GM06990 (cell line): ENCODE data around the gene NPEPPS.
"Not testable (repeated sequence)": the region's sequence is repeated elsewhere in the genome, so short reads cannot be mapped to it uniquely, and the experiment has no call there.

Source experiments
- DNase-seq: peaks from one replicate; pipeline ENCODE4 v3.0.0-alpha.2; 2011; ENCODE audit not compliant: insufficient read length; ENCODE audit errors: extremely low read depth
- H3K27me3 ChIP-seq: replicated peaks from 2 replicates; pipeline ENCODE4 v1.6.0; 2011; ENCODE audit warnings: low read length; ENCODE audit not compliant: control insufficient read depth, insufficient read depth
- H3K36me3 ChIP-seq: 2 replicates; pipeline ENCODE4 v1.5.1; 2011; ENCODE audit warnings: low read length; ENCODE audit not compliant: control insufficient read depth, insufficient read depth
- H3K4me3 ChIP-seq: replicated peaks from 2 replicates; pipeline ENCODE4 v1.5.1; 2011; ENCODE audit warnings: low read depth, mild to moderate bottlenecking, control low read depth, low read length

Gene NPEPPS

DNA sequence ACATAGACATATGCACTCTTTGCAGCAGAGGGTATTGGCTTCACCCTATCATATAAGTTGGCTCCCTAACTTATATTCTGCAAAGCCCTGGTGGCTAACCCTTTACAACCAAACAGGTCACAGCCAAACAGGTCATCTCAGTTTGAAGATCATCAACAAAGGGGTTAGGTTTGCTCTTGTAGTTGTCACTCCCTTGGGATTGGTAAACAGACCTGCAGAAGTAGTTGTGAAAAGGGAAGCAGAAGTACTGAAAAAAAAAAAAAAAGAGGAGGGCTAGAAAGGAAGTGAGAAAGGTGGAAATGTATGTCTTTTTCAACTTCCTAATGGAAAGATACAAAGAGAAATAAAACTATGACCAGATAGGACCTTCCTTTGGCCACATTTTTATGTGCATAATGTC lies 8.6 kb upstream of the NPEPPS start:
- H3K4me3 ChIP-seq, H3K36me3 ChIP-seq, DNase-seq, H3K27me3 ChIP-seq: not testable (repeated sequence)

DNA sequence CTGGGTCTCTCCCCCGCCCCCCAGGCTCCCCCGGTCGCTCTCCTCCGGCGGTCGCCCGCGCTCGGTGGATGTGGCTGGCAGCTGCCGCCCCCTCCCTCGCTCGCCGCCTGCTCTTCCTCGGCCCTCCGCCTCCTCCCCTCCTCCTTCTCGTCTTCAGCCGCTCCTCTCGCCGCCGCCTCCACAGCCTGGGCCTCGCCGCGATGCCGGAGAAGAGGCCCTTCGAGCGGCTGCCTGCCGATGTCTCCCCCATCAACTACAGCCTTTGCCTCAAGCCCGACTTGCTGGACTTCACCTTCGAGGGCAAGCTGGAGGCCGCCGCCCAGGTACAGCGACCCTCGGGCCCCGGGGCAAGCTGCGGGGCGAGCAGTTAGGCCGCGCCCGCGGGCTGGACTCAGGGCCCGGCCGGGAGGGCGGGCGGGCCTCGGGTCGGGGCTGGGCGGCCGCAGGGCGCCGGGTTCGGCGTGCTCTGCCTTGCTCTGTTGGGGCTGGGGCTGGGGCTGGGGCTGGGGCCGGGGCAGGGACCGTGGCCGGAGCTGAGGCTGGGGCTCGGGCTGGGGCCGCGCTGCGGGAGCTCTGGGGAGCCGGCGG lies 419 bp downstream of the NPEPPS start:
- peak overlapping the region; percentile 76 for H3K4me3 ChIP-seq
- DNase-seq, result peak; percentile 32
- H3K27me3 ChIP-seq, H3K36me3 ChIP-seq: not testable (repeated sequence)

DNA sequence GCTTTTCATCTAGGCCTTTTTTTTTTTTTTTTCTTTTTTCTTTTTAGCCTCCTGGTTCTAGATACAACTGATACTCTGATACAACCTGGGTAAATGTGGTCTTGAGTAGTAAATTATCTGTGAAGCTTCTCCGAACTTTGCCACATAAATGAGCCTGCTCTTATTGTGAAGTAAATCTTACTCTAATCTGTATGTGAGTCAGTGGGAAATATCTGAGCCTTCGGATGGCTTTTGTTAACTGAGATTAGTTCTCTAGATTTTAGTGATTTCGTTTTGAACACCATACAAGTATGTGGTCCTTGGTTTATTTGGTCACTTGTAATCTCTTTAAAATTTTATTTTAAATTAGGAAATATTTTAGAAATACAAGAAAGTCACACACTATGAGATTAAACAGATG lies 8.2 kb downstream of the NPEPPS start:
- not testable (repeated sequence) for H3K4me3 ChIP-seq, H3K27me3 ChIP-seq, DNase-seq, H3K36me3 ChIP-seq

DNA sequence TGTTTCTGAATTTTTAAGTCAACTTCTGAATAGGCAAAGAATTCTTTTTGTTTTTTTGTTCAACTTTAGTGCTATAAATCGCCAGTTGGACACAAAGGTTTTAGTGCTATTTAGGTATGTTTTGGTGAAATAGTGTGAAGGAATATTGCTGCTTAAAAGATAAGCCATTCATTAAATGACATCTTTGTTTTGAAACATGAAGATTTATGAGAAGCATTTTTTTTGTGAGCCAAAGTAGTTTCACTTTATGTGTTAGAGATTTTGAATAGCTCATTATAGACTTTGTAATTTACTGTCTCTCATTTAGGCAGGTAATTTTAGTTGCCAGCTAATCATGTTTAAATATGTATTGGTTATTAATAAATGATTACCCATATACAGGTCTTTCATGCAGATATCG lies 10.8 kb downstream of the NPEPPS start:
- not testable (repeated sequence) for DNase-seq, H3K4me3 ChIP-seq, H3K36me3 ChIP-seq, H3K27me3 ChIP-seq

DNA sequence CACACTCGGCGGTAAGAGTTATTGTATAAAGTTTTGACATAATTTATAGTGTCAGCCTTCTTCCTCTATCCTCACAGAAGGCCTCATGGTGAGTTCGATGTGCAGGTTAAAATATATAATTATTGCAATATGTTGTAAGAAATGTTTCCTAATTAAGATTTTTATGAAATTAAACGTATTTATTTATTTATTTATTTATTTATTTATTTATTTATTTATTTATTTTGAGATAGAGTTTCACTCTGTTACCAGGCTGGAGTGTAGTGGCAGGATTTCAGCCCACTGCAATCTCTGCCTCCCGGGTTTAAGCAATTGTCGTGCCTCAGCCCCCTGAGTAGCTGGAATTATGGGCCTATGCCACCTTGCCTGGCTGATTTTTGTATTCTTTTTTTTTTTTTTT lies 13.4 kb downstream of the NPEPPS start:
- not testable (repeated sequence) for DNase-seq, H3K36me3 ChIP-seq, H3K27me3 ChIP-seq, H3K4me3 ChIP-seq

DNA sequence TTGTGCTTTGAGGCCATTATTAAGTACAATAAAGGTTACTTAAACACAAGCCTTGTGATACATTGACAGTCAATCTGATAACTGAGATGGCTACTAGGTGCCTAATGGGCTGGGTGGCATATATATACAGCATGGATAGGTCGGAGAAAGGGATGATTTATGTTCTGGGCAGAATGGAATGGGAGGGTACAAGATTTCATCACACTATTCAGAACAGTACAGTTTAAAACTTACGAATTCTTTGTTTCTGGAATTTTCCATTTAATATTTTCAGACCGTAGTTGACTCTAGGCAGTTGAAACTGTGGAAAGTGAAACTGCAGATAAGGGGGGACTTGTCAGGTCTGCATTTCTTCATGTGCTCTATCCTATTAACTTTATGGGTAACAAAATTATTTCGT lies 23.8 kb downstream of the NPEPPS start:
- H3K36me3 ChIP-seq, DNase-seq, H3K4me3 ChIP-seq, H3K27me3 ChIP-seq: not testable (repeated sequence)

DNA sequence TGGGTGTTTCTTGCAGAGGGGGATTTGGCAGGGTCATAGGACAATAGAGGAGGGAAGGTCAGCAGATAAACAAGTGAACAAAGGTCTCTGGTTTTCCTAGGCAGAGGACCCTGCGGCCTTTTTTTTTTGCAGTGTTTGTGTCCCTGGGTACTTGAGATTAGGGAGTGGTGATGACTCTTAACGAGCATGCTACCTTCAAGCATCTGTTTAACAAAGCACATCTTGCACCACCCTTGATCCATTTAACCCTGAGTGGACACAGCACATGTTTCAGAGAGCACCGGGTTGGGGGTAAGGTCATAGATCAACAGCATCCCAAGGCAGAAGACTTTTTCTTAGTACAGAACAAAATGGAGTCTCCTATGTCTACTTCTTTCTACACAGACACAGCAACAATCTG lies 25.2 kb downstream of the NPEPPS start:
- not testable (repeated sequence) for H3K27me3 ChIP-seq, H3K4me3 ChIP-seq, DNase-seq, H3K36me3 ChIP-seq

DNA sequence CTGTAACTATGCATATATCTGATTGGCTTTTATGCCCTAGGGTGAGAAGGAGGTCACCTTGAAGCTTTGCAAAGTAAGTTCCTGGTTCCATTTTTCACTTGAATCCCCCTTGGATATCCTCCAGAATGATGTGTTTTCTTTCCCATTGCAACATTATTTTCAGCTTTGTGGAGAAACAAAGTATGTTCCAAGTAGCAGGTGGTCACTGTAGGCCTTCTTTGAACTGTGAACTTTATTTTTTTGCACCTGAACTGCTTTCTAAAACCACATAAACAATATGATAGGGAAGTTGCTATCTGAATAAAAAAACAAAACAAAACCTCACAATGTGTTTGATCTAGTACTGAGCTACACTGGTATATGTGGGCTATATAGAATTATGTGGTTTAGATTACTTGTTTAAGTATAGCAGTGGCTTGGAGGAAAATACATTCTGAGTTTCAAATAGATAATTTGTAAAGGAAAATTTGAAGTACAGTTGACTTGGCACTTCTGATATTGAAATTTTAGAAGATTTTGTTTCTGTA lies 29.7 kb downstream of the NPEPPS start:
- not testable (repeated sequence) for DNase-seq, H3K4me3 ChIP-seq, H3K27me3 ChIP-seq, H3K36me3 ChIP-seq

DNA sequence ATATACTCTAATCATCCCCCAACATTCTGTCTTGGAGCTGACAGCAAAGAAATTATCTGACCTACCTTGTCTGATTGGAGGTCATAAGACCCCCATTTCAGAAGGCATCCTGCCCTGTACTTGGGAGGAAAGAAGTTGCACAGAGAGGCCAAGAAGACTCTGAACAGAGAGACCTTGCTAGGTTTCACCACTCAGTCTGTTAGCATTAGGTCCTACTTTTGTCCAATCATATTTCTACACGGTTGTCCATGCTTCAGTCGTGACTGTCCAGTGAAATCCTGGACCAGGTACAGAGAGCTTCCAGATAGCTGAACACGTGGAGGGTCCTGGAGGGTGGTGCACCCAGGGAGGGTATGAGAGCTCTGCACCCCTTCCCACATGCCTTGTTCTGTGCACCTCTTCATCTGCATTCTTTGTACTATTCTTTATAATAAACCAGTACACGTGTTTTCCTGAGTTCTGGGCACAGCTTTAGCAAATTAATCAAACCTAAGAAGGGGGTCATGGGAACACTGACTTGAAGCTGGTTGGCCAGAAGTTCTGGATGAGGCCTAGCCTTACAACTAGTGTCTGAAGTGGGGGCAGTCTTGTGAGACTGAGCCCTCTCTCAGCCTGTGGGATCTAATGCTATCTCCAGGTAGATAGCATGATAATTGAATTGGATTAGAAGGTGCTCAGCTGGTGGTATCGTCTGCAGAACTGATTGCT lies 30.9 kb downstream of the NPEPPS start:
- not testable (repeated sequence) for H3K36me3 ChIP-seq, DNase-seq, H3K4me3 ChIP-seq

DNA sequence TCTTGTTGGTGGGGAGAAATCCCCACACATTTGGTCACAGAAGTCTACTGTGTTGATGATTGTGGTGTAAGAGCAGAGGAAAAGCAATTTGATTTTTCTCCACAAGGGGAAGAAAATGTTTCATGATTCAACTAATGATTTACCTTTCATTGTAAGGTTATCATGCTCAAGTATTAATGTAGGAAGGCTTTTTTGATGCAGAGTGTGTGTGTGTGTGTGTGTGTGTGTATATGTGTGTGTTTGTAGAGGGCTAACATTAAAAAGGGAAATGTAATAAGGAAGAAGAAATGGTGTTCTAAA lies 31.4 kb downstream of the NPEPPS start:
- H3K4me3 ChIP-seq, H3K36me3 ChIP-seq, DNase-seq, H3K27me3 ChIP-seq: not testable (repeated sequence)

More for the DNA sequence above, 30.9 kb downstream of the NPEPPS start:
- not testable (repeated sequence) for H3K27me3 ChIP-seq

DNA sequence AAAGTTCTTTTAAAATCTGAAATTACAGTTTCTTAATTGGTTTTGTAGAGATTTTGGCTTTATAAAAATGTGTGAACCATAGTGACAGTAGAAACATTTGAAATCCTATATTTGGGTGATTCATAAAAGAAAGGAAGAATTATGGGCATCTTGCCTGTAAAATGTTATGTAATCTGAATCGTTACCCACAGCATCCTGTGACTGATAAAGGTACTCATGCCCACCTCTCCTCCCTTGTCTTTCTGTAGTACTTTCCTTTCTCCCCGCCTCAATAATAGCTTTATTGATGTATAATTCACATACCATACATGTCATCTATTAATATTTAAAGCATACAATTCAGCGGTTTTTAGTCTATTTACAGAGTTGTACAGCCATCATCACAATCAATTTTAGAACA lies 36.4 kb downstream of the NPEPPS start:
- H3K36me3 ChIP-seq, DNase-seq, H3K4me3 ChIP-seq, H3K27me3 ChIP-seq: not testable (repeated sequence)

DNA sequence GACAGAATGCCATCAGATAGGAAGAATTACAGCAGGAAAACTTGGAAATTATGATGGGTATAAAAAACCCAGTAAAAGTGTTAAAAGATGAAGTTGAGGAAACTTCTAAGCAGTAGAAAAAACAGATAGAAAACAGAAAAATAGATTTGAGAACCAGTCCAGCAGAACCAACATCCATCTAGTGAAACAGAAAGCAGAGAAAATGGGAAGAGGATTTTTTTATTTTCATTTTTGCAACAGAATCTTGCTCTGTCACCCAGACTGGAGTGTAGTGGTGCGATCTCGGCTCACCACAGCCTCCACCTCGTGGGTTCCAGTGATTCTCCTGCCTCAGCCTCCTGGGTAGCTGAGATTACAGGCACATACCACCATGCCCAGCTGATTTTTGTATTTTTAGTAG lies 41.7 kb downstream of the NPEPPS start:
- not testable (repeated sequence) for H3K4me3 ChIP-seq, DNase-seq, H3K27me3 ChIP-seq, H3K36me3 ChIP-seq

DNA sequence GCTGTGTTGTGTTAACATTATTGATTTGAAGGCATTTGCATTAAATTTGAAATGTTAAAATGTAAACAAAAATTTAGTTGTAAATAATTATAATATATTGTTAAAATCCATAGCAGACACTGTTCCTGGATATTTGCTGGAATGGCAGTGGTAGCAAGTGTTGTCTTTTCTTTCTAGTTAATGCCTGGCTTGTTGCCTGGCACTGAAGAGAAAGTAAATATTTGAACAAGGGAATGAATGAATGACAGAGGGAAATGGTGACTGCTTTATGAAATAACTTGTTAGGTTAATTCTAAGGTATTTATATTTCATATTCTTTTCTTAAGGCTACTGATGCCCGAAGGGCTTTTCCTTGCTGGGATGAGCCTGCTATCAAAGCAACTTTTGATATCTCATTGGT lies 51.5 kb downstream of the NPEPPS start:
- H3K4me3 ChIP-seq, H3K36me3 ChIP-seq, DNase-seq, H3K27me3 ChIP-seq: not testable (repeated sequence)

DNA sequence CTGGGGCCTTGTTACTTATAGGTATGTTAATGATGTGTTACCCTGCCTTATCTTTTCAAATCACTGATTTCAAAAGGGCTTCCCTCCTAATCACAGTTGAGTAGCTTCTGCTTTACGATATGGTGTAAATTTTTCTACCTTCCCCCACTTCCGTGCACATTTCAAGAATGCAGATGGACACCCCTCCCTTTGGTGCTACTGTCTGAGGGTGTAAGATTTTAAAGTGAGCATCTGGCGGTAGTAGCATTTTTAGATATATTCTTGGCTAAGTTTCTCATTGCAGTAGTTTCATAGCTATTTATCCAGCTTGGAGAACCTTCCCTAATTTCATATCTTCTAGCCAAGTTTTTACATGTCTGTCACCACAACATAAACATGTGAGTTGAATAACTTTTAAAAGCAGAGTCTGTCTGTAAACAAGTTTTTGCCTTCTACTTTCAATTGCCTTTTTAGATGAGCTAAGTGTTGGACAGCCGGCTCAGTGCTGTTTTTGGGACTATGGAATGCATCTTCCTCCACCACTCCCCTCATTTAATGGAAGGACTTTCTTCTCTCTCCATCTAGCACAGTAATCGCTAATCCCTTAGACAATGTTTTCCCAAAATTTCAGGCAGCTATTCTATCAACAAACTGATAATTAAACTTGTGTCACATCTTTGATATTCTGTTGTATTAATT lies 55.6 kb downstream of the NPEPPS start:
- H3K27me3 ChIP-seq, DNase-seq, H3K4me3 ChIP-seq, H3K36me3 ChIP-seq: not testable (repeated sequence)
